Stimulated activated CD8-positive, alpha-beta memory T cell treated with anti-CD3 and anti-CD28 coated beads, Interleukin-12 subunit alpha, Interleukin-12 subunit beta, amount 100 ng/mL, for 24 hours (primary cell): Measurements from ENCODE around the gene TOR4A.
A peak's percentile ranks its signal among the peaks of the same experiment; 100 is the strongest.

Experiments
- DNase-seq: peaks from one replicate; pipeline ENCODE4 v3.0.0-alpha.2; 2020; ENCODE audit errors: extremely low read depth

The TOR4A gene

GRCh38 chr9:137294681-137295237 is 17.2 kb downstream of the TOR4A start:
- DNase-seq = no peak

GRCh38 chr9:137295238-137295811 is 17.8 kb downstream of the TOR4A start:
- DNase-seq = no peak

GRCh38 chr9:137295849-137296669 is 18.5 kb downstream of the TOR4A start:
- DNase-seq = no peak

- no peak for DNase-seq
Measured at GRCh38 chr9:137296670-137297664, 19.4 kb downstream of the TOR4A start.

- DNase-seq = no peak
Measured at GRCh38 chr9:137297966-137298365, 20.4 kb downstream of the TOR4A start.

- no peak for DNase-seq
Measured at GRCh38 chr9:137298401-137299202, 21.1 kb downstream of the TOR4A start.

- DNase-seq = no peak
Measured at GRCh38 chr9:137299203-137299565, 21.7 kb downstream of the TOR4A start.

- DNase-seq = no peak
Measured at GRCh38 chr9:137299938-137300337, 22.4 kb downstream of the TOR4A start.

GRCh38 chr9:137300567-137301080 is 23.1 kb downstream of the TOR4A start:
- DNase-seq = no peak

GRCh38 chr9:137301081-137301947 is 23.8 kb downstream of the TOR4A start:
- no peak for DNase-seq

GRCh38 chr9:137302118-137302448 is 24.6 kb downstream of the TOR4A start, which contains the start of gene NRARP:
Gene NRARP (minus strand): TSS chr9:137302271. CDS start chr9:137301928, 343 bp downstream.
- DNase-seq = peak; percentile 77

GRCh38 chr9:137302449-137303150 is 25.1 kb downstream of the TOR4A start:
- DNase-seq = no peak

GRCh38 chr9:137303151-137303892 is 25.8 kb downstream of the TOR4A start:
- DNase-seq = no peak

GRCh38 chr9:137303893-137304382 is 26.4 kb downstream of the TOR4A start:
- DNase-seq = no peak

GRCh38 chr9:137304383-137305059 is 27.0 kb downstream of the TOR4A start:
- DNase-seq = no peak

GRCh38 chr9:137305060-137305797 is 27.7 kb downstream of the TOR4A start:
- DNase-seq = no peak

GRCh38 chr9:137305798-137306065 is 28.2 kb downstream of the TOR4A start:
- no peak for DNase-seq
